ENCODE measurements around the gene C17orf107. TPM values are rescaled to one million over a fixed set of nuclear protein-coding genes. Genes with fewer than 3 reads are reported as not detected.
A peak's percentile ranks its signal among the peaks of the same experiment; 100 is the strongest.
"Not testable (repeated sequence)": the region's sequence is repeated elsewhere in the genome, so short reads cannot be mapped to it uniquely, and the experiment has no call there.

The C17orf107 gene
- total RNA-seq, 1 donor from 2014 or later: 0.39 TPM

DNA sequence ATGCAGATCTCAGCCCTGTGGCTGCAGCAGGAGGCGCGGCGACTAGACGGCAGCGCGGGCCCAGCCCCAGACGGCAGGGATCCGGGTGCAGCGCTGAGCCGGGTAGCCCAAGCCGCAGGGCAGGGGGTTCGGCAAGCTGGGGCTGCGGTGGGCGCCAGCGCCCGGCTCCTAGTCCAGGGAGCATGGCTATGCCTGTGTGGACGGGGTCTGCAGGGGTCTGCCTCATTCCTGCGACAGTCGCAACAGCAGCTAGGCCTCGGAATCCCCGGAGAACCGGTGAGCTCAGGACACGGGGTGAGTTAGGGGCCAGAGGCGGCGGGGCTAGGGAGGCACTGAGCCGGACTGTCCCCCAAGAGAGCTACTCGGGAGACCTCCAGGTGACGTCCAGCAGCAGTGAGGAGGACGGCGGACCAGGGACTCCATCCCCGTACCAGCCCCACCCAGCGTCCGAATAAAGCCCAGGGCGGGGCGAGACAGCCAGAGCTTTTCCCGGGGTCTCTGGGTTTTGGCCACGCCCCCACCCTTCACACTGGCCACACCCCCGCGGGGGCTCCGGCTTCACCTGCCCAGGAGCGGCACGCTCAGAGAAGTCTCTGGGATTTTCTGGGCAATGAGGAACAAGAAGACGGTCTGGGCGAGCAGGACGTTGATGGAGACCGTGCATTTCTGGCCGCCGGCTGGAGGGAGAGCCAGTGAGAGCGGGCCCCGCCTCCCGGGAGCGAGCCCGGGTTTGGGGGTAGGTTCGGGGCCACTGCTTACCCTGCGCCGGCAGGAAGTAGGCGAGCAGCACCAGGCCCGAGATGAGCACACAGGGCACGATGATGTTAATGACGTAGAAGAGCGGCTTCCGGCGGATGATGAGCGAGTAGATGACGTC lies 1.1 kb downstream of the C17orf107 start:
- DNase-seq (ENCODE audit: low read depth in 2 of 2): peak; percentile 15 to 52

DNA sequence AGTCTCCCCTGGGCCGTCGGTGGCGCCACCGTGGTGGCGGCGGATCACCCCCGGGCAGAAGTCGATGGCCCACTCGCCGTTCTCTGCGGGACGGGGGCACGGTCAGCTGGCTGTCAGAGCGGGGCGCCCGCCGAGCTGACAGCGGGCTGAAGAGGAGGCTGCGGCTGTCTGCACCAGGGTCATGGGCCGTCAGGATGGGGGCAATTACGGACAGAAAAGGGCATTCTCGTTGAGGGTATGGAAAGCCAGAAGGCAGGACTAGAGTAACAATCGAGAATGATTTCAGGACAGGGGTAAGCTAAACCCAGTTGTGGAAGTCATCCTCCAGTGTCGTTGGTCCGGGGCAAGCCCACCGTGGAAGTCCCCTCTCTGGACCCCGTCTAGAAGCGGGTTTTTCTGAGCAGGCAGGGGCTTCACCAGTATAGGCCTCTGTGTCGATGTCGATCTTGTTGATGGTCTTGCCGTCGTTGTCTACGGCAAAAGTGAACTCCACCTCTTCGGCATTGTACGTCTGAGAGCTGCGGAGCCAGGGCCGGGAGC lies 1.8 kb downstream of the C17orf107 start:
- no peak for DNase-seq (ENCODE audit: low read depth in 2 of 2)

DNA sequence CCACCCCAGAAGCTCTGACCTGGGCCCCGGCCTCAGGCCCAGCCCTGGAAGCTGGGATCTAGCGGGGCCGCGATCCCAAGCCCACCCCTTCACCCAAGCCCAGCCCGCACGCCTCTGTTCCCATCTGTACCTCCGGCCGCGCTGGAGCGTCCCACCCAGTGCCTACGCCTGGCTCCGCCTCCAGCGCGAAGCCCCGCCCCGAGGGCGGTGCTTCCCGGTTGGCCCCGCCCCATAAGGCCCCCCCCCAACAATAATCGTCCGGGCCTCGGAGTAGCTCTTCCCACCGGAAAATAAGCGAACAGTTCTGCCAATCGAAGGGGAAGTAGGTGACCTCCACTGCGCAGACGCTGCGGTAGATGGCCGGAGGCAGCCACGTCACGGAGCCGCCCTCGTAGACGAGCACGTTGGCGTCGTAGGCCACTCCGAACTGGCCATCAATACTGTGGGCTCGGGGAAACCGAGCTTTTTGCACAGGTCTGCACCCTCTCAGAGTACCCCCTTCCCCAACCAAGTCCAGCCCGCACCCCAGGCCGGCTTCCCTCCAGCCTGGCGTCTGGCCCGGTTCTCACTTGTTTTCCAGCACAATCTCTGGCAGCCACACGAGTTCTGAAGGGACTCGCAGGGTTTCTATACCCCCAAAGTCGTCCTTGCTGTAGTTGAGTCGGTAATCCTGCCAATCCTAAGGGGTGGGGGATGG lies 2.5 kb downstream of the C17orf107 start:
- peak; percentile 65 to 85 for DNase-seq (ENCODE audit: low read depth in 2 of 2)

DNA sequence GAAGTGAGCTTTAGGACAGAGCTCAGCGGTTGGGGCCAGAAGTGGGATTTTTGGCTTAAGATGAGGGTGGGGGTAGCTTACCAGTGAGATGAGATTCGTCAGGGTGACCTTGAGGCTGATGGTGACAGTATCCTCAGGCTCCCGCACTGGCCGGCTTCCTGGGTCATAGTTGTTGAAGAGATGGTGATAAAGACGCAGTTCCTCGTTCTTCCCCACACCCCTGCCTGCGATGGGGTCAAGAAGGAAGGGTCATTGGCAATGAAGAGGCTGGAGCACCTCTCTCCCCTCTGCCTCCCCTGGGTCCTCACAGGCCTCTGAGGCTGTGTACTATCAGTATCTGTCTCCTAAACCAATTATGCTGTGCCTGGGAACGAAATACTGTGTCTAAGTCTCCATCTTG lies 3.2 kb downstream of the C17orf107 start:
- DNase-seq (ENCODE audit: low read depth in 2 of 2): no peak

DNA sequence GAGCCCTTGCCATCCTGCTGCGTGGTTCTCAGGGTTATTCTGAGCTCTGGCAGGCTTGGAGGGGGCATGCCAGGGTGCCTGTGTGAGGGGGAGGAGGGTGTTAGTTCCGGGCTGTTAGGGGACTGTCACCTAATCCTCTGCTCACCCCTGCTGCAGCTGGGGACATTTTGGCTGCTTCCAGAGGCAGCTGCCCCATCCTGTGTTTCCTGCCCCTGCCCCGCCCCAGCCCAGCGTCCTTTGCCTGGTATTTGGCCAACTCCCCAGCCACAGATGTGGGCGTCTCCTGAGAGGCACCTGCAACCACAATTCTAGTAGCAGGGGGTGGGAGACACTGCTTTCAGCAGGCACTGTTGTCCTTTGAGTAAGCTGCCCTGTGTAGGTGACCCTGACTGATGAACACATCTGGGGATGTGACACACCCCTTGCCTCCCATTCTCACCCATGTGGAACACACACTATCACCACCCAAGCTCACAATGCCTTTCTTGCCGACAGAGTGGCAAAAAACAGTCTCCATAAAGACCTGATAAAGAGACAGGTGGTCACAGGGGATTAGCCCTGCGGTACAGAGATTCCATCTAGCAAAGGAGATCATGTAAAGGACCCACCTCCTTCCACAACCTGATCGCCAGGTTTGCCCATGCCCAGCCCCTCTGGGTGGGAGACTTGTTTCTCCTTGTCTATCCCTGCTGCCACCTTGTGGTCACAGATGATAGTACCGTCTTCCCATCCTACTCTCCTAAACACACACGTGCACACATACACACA lies 3.9 kb downstream of the C17orf107 start, which contains the start of gene CHRNE:
Gene CHRNE, minus strand, starts transcription at position 48 of the 768 bp plus-strand sequence. Its CDS starts 35 bp downstream, at position 13.
- peak; percentile 76 to 87 for DNase-seq (ENCODE audit: low read depth in 2 of 2)

DNA sequence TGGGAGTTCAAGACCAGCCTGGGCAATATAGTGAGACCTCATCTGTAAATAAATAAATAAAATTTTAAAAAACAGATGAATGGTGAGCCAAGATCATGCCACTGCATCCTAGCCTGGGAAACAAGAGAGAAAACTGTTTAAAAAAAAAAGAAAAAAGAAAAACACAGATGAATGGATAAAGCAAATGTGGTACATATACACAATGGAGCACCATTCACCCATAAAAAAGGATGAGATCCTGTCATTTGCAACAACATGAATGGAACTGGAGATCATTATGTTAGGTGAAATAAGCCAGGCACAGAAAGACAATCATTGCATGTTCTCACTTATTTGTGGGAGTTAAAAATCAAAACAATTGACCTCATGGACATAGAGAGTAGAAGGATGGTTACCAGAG lies 7.3 kb downstream of the C17orf107 start:
- not testable (repeated sequence) for DNase-seq (ENCODE audit: low read depth in 2 of 2)

DNA sequence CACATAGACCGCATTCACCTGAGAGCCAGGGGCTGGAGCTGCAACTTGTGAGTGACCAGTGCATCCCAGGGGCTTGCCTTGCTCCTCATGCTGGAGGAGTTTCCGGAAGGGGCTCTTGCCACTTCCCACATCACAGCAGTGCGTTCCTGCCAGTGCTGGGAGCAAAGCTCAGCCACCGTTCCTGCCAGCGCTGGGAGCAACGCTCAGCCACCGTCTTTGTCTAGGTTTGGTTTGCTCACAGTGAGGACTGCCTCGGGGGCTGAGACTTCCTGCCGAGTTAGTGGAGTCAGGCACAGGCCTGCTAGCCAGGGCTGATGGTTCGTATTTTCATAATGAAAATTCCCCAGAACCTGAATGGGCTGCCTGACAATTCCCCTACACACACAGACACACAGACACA lies 9.0 kb downstream of the C17orf107 start:
- DNase-seq (ENCODE audit: low read depth in 2 of 2): no peak

DNA sequence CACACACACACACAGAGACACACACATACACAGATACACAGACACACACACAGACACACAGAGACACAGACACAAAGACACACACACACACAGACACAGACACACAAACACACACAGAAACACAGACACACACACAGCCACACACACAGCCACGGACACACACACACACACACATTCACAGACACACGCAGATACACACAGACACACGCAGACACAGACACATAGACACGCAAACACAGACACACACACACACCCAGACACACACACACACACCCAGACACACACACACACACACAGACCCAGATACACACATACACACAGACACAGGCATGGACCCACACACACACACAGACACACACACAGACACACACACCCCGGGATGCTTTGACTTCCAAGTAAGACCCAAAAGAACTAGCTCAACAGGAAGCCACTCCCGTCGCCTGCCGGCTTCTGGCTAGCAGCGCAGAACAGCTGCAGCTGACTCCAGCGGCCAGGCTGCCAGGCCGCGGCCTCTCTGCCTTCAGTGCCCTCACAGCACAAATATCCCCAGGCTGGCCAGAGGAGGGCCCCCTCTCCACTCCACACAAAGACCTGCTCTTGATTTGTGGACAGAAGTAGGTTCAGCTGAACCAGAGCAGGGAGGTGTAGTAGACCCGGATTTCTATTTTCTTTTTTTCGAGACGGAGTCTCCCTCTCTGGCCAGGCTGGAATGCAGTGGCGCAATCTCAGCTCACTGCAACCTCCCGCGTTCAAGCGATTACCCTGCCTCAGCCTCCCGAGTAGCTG lies 9.6 kb downstream of the C17orf107 start:
- peak; percentile 87 to 94 for DNase-seq (ENCODE audit: low read depth in 2 of 2)

DNA sequence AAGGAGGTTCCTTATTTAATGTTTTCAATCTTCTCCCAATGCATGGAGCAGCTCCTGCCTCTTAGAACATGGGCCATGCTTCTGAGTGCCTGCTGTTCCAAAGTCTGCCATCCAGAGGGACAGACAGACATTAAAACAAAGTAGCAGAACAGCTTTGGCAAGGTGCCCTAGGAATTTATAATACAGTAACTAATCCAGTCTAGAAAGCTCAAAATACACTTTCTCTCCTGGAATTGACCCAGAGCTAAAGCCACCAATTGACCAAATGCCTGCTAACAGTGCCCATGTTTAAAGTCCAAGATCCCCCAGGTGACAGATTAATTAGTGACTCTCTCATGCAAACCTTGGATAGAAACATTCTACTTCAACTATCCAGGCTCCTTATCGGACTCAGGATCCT lies 14.7 kb downstream of the C17orf107 start:
- no peak for DNase-seq (ENCODE audit: low read depth in 2 of 2)

DNA sequence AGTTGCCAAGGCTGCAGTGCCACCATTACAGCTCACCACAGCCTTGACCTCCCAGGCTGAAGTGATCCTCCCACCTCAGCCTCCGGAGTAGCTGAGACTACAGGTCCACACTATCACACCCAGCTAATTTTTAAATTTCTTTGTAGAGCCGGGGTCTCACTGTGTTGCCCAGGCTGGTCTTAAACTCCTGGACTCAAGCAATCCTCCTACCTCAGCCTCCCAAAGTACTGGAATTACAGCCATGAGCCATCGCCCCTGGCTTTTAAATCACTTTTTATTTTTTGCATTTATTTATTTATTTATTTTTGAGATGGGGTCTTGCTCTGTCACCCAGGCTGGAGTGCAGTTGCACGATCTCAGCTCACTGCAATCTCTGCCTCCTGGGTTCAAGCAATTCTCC lies 15.2 kb downstream of the C17orf107 start:
- not testable (repeated sequence) for DNase-seq (ENCODE audit: low read depth in 2 of 2)

DNA sequence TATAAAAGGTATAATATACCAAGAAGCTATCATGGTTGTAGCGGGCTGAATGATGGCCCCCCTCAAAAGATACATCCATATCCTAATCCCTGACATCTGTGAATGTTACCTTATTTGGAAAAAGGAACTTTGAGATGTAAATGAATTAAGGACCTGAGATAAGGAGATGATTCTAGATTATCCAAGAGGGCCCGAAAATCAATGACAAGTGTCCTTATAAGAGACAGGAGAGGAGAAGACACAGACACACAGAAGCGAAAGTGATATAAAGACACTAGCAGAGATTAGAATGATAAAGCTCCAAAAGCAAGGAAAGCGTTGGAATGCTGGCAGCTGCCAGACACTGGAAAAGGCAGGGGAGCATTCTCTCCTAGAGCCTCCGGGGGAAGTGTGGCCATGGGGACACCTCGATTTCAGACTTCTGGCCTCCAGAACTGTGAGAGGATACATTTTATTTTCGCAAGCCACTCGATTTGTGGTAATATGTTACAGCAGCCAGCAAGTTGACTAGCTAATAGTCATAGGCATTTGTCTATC lies 20.2 kb downstream of the C17orf107 start:
- no peak for DNase-seq (ENCODE audit: low read depth in 2 of 2)

DNA sequence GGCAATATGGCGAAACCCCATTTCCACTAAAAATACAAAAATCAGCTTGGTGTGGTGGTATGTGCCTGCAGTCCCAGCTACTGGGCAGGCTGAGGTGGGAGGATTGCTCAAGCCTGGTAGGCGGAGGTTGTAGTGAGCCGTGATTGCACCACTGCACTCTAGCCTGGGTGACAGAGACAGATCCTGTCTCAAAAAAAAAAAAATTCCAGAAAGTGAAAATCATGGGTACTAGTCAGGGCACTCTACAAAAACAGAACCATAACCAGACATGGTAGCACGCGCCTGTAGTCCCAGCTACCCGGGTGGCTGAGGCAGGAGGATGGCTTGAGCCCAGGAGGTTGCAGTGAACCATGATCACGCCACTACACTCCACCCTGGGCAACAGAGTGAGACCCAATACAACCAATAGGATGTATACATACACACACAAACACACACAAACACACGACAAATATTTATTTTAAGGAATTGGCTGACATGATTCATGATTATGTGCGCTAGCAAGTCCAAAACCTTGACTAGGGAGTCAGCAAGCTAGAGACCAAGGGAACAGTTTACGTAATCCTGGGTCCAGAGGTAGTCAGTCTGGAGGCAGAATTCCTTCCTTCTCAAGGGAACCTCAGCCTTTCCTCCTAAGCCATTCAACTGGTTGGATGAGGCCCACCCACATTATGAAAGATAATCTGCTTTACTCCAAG lies 21.2 kb downstream of the C17orf107 start:
- no peak for DNase-seq (ENCODE audit: low read depth in 2 of 2)

DNA sequence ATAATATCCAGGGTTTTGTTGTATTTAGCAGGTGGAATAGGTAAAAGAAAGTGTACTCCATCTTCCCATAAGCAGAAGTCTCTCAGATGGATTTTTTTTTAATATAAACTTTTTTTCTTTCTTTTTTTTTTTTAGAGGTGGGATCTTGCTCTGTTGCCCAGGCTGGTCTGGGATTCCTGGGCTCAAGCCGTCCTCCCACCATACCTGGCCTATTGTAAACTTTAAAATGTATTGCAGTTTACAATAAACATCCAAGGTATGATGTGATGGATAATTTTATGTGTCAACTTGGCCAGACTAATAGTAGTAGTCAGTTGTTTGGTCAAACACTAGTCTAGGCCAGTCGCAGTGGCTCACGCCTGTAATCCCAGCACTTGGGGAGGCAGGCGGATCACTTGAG lies 22.0 kb downstream of the C17orf107 start:
- no peak for DNase-seq (ENCODE audit: low read depth in 2 of 2)

DNA sequence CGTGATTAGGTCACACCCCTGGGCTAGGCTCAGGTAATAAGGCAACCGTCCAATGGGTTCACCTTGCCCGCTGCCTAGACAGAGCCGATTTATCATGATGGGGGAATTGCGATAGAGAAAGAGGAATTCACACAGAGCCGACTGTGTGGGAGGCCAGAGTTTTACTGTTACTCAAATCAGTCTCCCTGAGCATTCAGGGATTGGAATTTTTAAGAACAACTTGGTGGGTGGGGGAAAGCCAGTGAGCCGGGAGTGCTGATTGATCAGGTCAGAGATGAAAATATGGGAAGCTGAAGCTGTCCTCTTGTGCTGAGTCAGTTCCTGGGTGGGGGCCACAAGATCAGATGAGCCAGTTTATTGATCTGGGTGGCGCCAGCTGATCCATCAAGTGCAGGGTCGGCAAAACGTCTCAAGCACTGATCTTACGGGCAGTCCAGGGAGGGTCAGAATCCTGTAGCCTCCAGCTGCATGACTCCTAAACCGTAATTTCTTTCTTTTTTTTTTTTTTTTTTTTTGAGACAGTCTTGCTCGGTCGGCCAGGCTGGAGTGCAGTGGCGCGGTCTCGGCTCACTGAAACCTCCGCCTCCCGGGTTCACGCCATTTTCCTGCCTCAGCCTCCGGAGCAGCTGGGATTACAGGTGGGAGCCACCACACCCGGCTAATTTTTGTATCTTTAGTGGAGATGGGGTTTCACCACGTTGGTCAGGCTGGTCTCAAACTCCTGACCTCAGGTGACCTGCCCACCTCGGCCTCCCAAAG lies 27.4 kb downstream of the C17orf107 start:
- not testable (repeated sequence) for DNase-seq (ENCODE audit: low read depth in 2 of 2)

DNA sequence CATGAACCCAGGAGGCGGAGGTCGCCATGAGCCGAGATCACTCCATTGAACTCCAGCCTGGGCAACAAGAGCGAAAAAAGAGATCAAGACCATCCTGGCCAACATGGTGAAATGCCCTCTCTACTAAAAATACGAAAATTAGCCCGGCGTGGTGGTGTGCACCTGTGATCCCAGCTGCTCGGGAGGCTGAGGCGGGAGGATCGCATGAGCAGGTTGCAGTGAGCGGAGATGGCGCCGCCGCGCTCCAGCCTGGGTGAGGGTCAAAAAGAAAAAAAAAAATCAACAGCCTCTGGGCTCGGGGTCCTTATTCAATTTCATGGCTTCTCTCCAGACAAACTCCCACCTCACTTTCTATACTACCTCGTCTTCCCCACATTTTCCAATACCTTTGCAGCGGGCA lies 29.5 kb downstream of the C17orf107 start:
- no peak for DNase-seq (ENCODE audit: low read depth in 2 of 2)

DNA sequence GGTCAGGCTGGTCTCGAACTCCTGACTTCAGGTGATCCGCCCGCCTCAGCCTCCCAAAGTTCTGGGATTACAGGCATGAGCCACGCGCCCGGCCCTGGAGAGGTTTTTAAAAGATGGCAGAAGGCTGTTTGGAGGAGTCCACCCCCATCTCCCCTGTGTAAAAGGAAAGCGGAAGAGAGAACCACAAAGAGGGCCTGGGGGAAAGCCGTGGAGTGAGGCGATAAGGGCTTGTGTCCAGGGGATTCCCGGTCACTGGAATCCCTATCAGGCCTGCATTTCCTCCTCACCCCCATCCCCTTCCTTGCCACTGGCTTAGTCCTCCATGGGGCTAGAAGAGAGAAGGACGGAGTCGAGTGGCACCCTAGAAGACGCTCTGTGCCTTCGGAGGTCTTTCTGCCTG lies 32.6 kb downstream of the C17orf107 start, which contains the start of gene GP1BA:
Gene GP1BA, plus strand, starts transcription at position 315 of the 400 bp plus-strand sequence. CDS start 328 bp downstream, outside the sequence.
- DNase-seq (ENCODE audit: low read depth in 2 of 2): no peak

DNA sequence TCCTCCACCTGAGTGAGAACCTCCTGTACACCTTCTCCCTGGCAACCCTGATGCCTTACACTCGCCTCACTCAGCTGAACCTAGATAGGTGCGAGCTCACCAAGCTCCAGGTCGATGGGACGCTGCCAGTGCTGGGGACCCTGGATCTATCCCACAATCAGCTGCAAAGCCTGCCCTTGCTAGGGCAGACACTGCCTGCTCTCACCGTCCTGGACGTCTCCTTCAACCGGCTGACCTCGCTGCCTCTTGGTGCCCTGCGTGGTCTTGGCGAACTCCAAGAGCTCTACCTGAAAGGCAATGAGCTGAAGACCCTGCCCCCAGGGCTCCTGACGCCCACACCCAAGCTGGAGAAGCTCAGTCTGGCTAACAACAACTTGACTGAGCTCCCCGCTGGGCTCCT lies 33.4 kb downstream of the C17orf107 start:
- DNase-seq (ENCODE audit: low read depth in 2 of 2): no peak

DNA sequence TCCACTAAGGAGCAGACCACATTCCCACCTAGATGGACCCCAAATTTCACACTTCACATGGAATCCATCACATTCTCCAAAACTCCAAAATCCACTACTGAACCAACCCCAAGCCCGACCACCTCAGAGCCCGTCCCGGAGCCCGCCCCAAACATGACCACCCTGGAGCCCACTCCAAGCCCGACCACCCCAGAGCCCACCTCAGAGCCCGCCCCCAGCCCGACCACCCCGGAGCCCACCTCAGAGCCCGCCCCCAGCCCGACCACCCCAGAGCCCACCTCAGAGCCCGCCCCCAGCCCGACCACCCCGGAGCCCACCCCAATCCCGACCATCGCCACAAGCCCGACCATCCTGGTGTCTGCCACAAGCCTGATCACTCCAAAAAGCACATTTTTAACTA lies 34.3 kb downstream of the C17orf107 start:
- no peak for DNase-seq (ENCODE audit: low read depth in 2 of 2)

Data from dermis microvascular lymphatic vessel endothelial cell (primary cell).